Measurements from ENCODE around the gene RAPGEF5.

Gene RAPGEF5, protein sequence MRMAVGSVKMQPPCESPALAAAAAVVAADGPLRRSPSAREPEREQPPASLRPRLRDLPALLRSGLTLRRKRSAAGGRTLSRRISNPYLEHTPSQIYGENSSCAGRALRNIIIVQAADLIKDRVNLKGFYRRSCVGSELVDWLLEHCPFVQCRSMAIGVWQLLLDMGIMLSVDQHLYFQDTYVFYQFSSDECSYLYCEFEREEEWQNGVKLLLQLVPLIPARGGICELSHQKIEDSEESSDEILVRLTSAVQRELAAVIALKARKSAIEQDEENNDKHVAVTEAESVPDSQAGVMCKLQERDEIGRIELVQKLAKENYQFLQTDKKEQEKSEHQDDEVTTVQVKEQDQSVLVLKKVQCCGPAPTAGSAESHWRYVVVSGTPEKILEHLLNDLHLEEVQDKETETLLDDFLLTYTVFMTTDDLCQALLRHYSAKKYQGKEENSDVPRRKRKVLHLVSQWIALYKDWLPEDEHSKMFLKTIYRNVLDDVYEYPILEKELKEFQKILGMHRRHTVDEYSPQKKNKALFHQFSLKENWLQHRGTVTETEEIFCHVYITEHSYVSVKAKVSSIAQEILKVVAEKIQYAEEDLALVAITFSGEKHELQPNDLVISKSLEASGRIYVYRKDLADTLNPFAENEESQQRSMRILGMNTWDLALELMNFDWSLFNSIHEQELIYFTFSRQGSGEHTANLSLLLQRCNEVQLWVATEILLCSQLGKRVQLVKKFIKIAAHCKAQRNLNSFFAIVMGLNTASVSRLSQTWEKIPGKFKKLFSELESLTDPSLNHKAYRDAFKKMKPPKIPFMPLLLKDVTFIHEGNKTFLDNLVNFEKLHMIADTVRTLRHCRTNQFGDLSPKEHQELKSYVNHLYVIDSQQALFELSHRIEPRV

DNA sequence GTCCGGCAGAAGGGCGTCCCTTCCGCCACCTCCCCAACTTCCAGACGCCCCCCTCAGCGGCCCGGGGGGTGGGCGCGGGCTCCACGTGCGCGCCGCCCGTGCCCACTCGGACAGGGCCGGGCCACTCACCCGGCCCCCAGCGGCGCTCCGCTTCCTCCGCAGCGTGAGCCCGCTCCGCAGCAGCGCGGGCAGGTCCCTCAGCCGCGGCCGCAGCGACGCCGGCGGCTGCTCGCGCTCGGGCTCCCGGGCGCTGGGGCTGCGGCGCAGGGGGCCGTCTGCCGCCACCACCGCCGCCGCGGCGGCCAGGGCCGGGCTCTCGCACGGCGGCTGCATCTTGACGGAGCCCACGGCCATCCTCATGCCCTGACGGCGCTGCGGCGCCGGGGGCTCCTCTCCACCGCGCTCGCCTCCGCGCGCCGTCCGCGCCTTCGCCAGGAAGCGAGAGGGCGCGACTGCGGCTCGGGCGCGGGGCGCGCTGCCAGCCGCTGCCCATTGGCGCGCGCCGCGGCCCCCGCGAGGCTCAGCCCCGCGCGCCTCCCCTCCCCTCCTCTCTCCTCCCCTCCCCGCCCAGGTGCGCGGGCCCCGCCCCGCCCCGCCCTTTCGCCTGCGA lies at the start of gene RAPGEF5:
Gene RAPGEF5, minus strand, starts transcription at position 454 of the 610 bp plus-strand sequence. Its CDS starts 94 bp downstream, at position 360.
- no peak for DNase-seq

DNA sequence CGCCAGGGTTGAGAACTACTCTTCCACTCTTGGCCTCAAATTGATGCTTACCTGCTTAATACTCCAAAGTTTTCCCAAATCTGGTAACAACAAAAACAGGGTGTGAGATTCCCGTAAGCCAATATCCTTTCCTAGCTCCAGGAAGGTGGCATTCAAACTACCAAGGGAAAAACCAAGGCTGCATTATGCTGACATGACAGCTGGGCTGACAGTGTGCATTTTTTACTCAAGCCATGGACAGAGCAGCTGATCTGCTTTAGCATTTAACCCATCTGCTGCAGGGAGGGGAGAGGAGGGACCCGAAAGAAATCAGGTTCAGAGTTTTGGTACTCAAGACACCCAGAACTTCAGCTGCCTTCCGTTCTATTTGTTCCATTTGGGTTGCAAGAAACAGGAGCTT lies 49.8 kb upstream of the RAPGEF5 start:
- no peak for DNase-seq

DNA sequence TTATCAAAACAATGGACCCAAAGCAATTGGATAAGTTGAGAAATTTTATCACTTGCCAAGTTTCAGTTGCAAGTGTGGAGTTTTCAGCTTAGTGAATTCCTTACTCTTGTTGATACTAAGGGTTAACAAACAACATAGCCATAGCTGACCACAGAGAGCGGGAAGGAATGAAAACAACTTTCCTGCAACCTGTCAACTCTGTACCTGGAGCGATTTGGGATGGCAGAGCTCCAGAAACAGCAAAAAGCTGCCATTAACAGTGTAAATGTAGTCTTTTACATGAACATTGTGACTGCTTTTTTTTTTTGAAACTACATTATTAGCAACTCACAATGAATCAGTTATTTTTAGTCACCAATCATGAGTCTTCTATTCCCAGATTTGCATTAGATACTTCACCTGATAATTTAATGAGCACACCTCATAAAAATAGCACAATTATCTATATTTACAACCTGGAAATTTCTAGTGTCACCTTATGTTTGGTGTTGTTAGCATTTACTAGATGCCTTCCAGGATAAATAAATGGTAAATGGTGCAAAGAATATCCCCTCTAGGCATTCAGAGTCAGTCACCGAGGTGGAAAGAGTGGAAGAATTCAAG lies 47.6 kb upstream of the RAPGEF5 start:
- no peak for DNase-seq

DNA sequence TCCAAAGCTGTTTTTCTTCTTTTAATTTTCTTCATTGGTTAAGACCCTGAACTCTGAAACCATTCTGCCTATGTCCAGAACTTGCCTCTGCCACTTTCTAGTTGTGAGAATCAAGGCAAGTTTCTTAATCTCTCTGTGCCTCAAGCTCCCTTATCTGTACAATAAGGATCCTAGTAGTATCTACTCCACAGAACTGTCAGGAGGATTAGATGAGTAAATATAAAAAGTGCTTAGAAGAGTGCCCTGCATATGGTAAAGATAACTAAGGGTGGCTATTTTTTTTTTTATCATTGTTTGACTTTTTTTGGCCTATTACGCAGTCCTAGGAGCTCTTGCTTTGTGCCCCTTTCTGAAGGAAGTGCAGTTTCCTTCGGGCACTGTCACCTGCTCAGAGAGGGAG lies 46.4 kb upstream of the RAPGEF5 start:
- no peak for DNase-seq

DNA sequence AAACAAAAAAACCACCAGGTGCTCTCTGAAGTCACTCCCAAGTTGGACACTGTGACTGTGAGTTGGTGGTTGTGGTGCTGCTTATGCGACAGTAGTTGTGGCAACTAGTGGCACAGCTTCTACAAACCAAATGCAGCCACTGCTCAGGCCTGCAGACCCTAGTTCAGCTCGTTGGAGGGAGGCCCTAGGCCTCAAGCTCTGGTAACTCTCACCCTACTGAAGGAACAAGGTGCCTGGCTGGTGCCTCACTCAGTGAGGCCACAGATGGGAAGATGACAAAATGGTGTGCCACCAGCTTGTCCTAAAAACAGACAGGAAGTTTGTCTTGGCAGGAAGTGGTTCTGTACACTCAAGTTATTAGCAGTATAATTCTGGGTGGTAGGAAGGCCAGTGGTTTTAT lies 45.3 kb upstream of the RAPGEF5 start:
- no peak for DNase-seq

DNA sequence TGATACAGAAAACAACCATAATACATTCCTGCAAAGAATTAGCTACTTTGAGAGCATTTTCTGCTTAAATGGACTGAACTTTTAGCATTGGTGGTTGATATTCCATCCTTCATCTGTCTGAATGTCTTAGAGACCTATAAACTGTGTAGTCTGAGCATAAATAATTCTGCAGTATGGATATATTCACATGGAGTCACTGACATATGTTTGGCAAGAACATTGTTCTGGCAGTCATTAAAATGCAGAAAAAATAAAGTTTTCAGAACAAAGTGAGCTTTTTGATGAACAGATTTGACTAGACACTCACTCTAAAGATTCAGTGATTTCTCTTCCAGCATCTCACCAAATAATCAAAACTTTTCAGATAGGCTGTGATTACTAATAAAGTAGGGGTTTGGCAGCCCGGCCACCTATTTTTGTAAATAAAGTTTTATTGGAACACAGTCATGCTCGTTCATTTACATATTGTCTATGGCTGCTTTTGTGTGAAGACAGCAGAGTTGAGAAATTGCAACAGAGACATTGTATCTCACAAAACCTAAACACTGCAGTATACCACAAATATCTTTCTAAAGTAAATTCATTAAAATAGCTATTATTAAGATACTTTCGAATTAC lies 44.1 kb upstream of the RAPGEF5 start:
- DNase-seq: no peak

DNA sequence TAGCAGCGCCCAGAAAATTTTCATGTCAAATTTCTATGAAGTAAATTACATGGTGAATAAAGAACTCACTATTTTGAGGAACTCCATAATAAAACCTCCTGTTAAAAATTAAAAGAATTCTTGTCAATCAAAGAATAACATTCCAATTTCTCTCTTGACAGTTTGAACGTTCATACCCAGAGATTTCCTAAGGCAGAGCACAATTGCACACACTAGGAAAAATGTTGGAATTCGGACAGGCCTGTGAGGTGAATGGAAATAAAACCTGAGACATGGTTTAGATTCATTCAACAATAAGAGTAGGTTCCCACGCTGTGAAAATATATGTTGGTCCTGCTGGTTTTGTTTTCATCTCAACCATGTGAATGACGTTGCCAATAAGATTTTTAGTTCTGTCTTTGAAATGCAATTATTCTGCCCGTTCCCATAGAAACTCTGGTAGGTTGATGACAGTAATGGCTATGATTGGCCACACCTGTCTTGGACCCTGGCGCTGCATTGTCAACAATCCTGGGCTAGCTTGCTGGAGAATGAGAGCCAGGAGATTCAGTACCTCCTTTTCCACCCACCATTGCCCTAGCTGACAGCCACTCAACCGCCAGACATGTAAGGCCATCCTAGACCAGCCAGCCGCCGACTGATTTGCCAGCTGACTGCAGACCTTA lies 43.3 kb upstream of the RAPGEF5 start:
- no peak for DNase-seq

DNA sequence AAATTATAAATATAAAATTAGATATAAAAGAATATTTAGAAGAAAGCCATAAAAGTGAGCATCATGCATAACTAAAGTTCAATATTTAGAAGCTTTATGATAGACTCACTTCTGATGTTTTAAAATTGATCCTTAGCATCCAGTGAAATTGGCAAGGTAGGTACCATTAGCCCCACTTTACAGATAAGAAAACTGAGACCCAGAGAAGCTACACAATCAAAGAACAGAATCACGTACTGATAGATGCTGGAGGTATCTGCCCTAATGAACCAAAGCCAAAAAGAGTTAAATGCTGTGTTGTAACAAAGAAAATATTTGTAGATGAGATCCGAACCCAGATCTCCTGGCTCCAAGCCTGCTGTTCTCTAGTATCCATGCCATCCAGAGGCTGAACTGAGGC lies 42.6 kb upstream of the RAPGEF5 start:
- DNase-seq: no peak

DNA sequence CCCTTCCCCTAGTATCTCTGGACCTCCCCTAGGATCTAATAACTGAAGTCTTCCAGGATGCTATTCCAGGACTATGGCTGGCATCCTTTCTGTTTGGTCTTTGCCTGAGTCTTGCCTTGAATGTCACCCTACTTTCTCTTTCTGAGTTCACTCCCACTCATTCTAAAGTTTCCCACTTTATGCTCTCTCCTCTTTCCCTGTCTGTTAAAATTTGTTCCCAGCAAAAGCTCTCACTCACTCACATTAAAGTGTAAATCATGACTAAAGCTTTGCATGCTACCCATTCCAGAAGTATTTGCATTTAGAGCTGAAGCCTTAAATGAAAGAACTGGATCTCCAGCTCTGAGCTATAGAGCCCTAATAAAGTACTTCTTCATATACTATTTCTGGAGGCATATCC lies 42.1 kb upstream of the RAPGEF5 start:
- DNase-seq: no peak

DNA sequence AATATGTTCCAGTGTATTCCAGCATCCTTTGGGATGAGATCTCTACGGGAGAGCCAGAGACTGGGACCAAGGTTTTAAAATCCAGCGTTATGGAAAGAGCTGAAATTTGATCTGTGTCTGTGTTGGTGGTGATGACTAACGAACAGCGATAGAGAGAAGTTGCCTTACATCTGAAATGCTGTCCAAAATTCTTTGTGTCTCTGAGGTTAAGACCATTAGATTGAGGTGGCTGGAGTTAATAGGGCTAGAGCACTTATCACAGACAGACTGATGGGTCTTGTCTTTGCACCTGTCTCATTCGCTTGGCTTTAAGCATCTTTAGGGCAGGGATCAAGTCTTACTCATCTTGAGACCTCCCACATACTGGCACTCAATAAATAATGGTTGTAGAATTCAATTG lies 41.0 kb upstream of the RAPGEF5 start:
- no peak for DNase-seq

DNA sequence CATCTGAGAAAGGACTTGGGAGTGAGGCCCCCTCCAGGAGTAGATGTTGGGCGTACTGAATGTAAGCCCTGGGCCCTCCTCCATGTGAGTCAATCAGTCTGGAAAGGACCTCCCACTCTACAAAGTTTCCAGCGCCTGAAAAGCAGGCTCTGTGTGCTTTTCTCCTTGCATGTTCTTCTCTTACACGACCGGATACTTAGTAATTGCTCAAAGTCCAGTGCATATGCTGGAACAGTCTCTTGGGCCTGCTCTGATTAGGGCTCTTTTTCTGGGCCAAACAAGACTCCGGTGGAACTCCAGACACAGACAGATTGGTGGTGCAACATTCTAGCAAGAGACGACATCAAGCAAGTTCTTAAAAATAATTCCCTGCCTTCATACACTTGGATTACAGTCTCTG lies 38.3 kb upstream of the RAPGEF5 start:
- no peak for DNase-seq

DNA sequence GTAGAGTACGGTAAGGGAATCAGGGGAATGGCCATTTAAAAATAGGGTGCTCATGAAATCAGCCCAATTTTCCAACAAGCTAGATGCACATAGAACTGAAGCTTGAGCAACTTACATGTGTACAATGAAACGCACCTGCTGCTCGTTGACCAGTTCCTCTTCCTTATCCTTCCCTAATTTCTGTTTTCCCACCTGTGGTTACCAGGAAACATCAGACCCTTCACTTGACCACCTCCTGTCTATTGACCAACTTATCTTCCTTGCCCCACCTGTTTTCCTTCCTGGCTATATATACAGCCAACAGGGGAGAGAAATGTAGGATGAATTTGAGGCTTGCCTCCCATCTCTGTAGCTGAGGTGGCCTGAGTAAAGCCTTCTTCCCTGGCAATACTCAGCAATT lies 37.8 kb upstream of the RAPGEF5 start:
- no peak for DNase-seq

DNA sequence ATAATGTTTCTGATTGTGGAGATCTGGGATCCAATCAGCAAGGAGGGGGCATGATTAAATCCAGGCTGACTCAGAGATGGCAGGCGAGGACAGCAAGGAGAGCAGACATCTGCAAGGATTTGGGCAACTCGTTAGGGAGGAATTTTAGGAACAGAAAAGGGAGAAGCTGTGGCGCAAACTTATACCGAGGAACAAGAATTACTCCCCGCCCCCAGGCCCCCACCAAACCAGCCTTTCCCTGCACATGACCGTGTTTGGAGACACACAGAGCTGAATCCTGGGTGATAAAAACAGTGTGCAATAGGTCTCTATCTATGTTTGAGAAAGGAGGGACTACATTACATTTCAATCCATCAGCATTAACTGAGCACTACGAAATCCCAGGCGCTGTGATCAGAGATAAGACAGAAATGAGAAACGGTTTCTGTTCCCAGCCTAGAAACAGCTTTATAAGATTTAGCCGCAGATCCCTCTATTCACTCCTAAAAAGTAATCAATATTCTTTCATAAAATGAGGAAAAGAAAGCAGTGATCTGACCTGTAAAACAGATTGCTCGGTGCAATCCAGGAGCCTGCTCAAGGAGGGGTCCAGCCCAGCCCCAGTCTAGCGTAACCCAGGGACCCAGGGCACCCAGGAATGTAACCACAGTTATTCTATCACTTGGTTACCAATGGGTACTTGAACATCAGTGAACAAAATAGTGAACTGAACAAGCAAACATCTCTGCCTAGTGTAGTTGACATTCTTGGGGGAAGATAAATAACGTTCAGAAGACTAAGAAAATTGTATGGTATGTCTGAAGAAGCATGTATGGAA lies 37.2 kb upstream of the RAPGEF5 start:
- no peak for DNase-seq

DNA sequence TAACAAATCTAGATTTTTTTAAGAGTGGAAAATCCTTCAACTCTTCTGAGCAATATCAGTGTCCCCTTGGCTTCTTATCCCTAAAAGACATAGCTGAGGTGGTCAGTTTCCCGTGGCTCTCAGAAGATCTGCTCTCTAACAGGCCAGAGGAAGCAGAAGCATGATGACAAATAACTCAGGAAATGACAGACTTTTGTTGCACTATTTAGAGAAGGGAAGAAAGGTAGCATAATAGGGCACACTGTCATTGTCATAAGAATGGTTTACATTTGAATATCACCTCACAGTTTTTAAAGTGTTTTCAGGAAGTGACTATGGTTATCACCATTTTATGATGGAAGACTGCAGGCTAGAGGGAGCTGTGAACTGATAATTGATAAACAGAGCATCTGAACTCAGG lies 33.6 kb upstream of the RAPGEF5 start:
- DNase-seq: no peak

DNA sequence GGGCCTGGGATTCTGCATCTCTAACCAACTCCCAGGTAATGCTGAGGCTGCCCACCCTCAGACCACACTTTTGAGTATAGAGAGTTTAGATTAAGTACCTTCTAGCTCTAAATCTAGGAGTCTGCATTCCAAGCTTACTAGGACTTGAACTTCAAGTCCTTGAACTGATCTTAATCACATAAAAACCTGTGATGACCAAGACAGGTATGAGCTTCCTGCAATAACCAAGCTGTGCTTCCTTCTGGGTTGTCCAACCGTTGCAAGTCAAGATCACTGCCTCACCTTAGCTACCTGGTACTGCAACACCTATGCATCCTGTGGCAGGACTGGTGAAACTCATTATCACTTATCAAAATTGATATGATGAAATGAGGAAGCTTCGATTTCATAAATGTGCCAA lies 32.9 kb upstream of the RAPGEF5 start:
- DNase-seq: no peak

DNA sequence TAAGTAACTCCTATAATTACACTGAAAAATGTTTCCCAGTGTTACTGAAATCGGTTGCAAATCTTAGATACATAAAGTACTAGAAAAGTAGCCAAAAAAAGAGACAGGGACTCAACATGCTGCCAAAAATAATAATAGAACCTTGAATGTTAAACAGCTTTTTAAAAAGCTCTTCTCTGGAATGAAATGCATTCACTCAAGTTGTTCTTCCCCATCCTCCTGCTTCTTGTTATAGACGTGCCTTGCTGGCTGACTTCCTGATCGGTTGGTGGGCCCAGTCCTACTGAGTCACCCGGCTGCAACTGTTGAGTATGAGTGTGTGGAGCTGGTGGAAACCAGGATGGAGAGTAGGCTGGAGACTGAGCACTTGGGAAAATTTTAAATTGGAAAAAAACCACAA lies 30.6 kb upstream of the RAPGEF5 start:
- no peak for DNase-seq

DNA sequence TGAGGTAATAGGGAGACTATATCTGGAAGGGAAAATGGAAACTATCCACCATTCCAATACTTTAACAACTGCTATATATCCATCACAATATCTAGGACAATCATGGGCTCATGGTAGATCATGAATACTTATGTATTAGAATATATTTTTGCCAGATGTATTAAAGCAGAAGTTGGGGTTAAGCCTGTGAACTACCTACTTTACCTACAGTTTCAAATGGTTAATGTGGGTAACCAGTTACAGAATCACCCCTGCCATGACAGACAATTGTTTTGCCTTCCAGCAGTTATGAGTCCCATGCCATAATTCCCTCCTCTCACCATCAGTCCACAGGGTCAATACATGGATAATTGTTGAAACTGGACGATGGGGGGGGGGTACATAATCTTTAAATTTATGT lies 29.9 kb upstream of the RAPGEF5 start:
- DNase-seq: no peak

DNA sequence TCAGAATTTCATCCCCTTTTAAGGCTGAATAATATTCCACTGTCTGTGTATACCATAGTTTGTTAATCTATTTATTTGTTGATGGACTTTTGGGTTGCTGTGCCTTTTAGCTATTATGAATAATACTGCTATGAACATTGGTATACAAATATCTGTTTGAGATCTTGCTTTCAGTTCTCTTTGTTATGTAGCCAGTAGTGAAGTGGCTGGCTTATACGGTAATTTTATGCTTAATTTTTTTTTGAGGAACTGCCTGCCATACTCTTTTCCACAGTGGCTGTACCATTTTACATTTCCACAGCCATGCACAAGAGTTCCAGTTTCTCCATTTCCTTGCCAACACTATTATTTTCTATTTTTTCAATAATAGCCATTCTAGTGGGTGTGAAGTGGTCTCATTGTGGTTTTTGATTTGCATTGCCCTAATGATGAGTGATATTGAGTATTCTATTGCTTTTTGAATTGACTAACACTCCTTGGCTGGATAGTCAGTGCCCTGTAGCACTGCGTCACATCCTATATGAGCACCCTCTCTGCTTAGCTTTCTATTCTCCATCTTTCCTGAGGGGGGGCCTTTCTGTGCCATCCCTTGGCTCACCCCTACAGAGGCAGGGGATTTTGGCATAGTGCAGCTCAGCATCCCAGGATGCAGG lies 29.4 kb upstream of the RAPGEF5 start:
- no peak for DNase-seq

DNA sequence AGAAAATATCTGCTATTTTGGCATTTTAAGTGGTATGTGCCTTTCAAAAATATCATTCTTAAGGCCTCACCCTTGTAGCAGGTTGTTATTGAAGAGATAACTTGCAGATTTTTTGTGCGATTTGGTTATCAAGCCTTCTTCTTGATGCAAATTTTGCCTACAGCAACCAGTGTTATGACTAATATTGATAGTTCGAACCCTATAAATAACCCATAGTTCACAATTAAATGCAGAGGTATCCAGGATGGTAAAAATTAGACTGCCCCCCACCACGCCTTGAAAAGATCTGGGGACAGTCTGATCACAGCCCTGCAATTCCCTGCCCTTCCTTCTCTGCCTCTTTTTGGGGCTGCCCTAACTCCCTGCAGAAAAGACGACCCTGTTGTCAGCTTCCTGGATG lies 28.4 kb upstream of the RAPGEF5 start:
- DNase-seq: no peak

DNA sequence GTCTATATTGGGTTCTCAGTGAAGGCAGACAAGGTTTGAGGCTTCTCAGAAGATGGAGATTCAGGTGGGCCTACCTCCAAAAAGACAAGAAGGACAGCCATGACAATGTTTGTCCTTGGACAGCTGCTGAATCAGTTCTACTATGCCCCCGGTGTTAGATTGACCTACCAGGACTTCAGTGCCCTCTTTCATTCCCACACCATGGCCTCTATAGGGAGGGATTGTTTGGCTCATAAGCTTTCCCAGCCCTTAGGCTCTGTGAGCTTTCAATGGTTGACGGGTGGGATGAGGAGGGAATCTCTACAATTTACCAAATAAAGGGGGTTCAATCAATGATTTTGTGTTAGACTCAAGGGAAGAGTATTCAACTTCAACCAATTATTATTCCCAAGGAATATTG lies 23.4 kb upstream of the RAPGEF5 start:
- DNase-seq: no peak
